Activated CD4-positive, alpha-beta T cell treated with anti-CD3 and anti-CD28 coated beads, Interleukin-2, Interleukin-4, amounts not matched to agents 100 ng/mL and 50 ng/mL, durations not matched to agents 16 hours and 8 hours (primary cell): Measurements from ENCODE around the gene LILRB5.
"Not testable (repeated sequence)": the region's sequence is repeated elsewhere in the genome, so short reads cannot be mapped to it uniquely, and the experiment has no call there.

ENCODE experiments used
- DNase-seq: peaks from one replicate; pipeline ENCODE4 v3.0.0-alpha.2; 2020; ENCODE audit warnings: low spot score

LILRB5 gene

DNA sequence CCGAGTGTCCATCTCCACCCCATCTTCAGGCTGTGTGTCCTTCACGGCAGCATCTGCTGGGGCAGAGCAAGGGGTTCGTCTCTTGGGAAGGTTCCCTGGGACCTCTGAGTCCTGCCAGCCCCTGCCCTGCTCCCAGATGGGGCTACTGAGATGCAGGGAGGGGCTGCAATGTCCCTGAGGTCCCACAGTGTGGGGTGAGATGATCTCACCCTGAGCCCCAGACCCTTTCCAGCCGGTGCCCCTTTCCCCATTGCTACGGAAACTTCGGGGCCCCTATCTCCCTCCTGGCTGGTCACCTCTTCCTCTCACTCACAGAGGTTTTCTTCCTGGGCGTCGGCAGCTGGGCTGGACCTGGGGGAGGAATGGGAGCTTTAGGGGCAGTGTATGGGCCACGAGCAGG, 18.9 kb upstream of the LILRB5 start:
- DNase-seq, result no peak

- not testable (repeated sequence) for DNase-seq
Observed at GRCh38 chr19:54274516-54274915, 17.4 kb upstream of the LILRB5 start.

DNA sequence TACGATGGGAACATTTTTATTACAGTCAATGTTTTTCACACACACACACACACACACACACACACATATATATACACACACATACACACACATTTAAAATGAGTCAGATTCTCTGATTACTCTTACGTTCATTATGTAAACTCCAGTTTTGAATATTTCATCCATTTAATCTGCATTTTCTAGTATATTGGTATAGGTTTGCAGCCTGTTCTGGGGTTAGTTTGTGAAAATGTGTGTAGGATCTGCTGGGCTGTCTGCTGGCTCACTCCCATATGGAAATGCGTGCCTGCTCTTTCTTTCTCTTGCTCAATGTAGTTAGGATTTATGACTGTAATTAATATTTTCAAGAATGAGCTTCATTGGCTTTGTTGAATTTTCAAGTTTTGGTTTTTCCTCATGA, 16.7 kb upstream of the LILRB5 start:
- DNase-seq, result no peak

DNA sequence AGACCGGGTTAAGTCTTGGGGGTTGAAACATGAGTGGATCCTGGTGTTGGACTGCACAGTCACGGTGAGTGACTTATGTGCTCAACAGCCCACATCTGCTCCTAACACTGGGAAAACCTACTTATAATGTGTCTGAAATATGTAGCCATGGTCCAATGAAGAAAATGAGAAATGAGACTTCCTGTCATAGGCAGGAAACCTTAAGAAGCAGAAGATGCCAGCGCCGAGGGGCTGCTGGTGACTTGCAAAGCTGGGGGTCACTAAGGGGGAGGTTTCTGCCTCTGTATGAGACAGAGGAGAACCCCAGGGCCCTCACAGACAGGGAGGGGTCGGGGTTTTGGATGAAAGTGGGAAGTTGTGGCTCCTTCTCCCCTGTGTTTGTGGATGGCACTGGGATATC, 15.1 kb upstream of the LILRB5 start:
- DNase-seq, result not testable (repeated sequence)

DNA sequence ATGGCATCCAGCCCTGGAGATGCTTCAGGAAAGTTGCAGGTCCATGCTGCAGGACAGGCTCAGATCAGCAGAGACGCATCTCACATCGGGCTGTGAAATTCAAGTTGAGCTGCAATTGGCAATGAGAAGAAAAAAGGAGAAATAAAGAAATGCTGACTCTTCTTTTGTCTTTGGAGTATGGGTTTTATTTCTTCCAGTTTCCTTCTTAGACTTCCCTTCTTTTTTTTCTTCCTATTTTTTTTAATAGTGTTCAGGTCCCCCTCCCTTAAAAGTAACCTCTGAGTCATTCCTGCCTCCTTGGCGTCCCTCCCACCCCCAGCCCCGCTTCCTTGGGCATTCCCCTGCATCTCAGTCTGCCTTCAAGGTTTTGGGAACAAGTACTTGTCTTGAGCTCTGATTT, 14.5 kb upstream of the LILRB5 start:
- not testable (repeated sequence) for DNase-seq

- no peak for DNase-seq
Observed at GRCh38 chr19:54271106-54271505, 14.0 kb upstream of the LILRB5 start.

DNA sequence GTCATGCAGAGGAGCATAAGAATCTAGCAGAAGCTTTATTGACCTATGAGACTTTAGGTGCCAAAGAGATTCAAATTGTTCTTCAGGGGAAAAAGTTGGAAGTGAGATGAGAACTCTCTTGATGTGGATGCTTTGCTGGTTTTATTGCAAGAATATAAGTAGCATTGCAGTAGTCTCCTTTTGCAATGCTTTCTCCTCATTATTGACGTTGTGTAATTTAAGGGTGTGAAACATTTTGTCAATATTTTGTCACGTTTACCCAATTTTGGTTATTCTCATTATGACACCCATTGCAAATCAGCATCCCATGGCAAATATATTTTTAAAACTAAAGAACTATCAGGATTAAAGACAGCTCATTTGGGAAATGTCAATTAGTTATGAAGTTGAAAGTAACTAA, 11.9 kb upstream of the LILRB5 start:
- no peak for DNase-seq

DNA sequence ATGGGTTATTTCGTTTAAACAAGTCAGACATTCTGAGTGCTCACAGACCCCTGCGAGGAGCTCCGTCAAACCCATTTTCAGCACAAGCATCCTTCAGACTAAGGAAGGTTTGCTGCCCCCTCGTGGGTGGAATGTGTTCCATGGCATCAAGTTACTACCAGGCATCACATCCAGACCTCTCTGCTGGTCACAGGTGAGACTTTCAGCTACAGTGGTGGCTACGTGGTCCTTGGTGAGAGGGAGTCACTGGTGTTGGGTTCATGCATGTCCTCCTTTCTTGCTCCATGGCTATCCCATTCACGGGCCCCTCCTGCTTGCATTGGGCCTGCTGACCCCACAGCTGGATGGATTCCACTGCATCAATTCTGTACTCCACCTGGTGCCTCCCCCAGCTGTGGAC, 9.1 kb upstream of the LILRB5 start:
- peak; percentile 66 for DNase-seq

DNA sequence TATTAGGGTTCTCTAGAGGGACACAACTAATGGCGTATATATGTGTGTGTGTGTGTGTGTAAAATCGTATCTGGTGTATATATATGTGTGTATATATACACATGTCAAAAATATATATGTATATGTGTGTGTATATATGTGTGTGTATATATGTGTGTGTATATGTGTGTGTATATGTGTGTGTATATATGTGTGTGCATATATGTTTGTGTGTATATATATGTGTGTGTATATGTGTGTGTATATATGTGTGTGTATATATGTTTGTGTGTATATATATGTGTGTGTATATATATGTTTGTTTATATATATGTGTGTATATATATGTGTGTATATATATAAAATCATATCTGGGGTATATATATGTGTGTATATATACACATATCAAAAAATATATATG, 5.4 kb upstream of the LILRB5 start:
- DNase-seq, result no peak

- no peak for DNase-seq
Observed at GRCh38 chr19:54262066-54262465, 5.0 kb upstream of the LILRB5 start.

- no peak for DNase-seq
Observed at GRCh38 chr19:54256250-54257115, 590 bp downstream of the LILRB5 start.

- DNase-seq, result no peak
Observed at GRCh38 chr19:54255105-54255775, 1.8 kb downstream of the LILRB5 start.

DNA sequence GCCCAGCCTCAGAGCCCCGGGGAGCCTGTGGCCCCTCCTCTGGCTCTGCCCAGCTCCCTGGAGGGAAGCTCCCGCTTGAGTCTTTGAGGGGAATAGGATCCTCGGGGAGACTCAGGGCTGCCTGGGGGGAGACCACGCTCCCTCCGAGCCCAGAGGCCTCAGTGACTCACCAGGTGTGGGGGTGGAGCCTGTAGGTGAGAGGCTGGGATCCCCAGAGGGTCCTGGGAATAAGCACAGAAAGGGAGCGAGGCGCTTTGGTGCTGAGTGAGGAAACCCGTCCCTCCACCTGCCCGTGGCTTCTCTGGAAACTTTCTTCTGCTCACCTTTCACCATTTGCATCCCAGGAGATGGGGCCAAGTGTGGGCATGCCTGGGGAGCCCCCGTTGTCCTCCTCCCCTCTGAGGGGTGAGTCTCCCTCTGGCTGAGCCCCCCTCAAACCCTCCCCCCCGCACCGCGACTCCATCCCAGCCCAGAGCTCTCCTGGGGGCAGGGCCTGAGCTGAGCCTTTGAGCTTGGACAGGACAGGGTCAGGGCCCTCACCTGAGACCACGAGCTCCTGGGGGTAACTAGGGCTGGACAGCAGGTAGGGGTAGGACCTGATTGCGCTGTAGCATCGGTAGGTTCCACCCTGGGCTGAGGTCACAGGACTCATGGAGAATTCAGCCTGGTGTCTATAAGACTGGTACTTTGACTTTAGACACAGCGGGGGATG, 2.7 kb downstream of the LILRB5 start:
- DNase-seq, result no peak

GRCh38 chr19:54253331-54254194, 3.5 kb downstream of the LILRB5 start:
- DNase-seq, result no peak

DNA sequence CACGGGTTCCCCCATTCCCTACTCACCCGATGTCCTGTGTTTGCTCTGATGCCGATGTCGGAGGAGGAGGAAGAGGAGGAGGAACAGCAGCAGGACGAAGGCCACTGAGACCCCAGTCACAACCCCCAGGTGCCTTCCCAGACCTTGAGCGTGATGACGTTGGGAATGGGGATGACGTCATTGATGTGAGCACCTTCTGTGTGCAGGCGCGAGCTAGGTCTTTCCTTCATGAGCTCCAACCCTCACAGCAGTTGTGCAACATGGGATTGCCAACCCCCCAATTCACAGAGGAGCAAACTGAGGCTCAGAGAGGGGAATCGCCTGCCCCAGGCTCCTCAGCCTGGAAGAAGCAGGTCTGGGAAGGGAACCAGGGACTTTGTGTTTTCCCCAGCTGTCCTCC, 4.2 kb downstream of the LILRB5 start:
- no peak for DNase-seq

- no peak for DNase-seq
Observed at GRCh38 chr19:54252243-54252642, 4.8 kb downstream of the LILRB5 start.

DNA sequence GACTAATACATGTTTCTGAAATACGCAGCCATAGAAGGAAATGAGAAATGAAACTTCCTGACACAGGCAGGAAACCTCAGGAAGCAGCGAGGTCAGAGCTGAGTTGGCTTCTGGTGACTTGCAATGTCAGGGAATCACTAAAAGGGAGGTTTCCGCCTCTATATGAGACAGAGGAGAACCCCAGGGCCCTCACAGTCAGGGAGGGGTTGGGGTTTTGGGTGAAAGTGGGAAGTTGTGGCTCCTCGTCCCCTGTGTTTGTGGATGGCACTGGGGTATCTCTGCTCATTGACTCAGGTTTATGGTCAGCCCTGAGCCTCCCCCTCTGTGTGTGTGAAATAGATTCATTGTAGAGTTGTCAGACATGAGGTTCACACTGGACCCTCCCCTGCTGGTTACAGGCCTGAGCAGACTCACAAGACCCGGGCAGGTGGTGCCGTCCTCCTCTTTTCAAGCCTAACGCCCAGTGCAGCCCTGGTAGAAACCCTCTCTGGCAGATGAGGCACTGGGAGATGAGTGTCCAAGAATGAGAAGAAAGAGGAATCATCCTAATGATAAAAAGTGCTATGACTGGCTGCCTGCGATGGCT, 9.0 kb downstream of the LILRB5 start:
- peak; percentile 59 for DNase-seq

- DNase-seq, result no peak
Observed at GRCh38 chr19:54247106-54247930, 9.8 kb downstream of the LILRB5 start.

GRCh38 chr19:54245936-54246335, 11.1 kb downstream of the LILRB5 start:
- DNase-seq, result no peak

- not testable (repeated sequence) for DNase-seq
Observed at GRCh38 chr19:54243809-54244208, 13.3 kb downstream of the LILRB5 start.

DNA sequence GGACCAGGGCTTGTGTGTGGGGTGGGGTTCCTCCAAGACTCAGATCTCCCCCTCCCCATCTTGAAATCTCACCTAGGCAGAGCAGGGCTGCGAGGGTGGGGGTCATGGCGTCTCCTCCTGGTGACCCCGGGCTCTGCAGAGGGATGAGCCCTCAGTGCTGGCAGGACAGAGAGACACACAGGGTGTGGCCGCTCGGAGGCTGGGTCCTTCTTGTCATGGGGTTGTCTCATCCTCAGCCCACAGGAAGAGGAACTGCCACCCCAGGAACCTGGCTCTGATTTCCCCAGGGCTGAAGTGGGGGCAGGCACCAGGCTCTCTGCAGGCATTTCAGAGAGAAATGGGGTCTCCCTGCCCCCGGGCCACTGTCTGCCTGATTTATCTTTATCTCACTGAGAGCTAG, 14.4 kb downstream of the LILRB5 start, which contains the start of gene LILRA6:
LILRA6 (minus strand) TSS at position 145 of the 400 bp plus-strand sequence.
- DNase-seq, result not testable (repeated sequence)
